Measurements from ENCODE around the gene HOXC6. TPM values are rescaled to one million over a fixed set of nuclear protein-coding genes. Genes with fewer than 3 reads are reported as not detected.

The HOXC6 gene
- polyA plus RNA-seq, 3 donors, result 0.56 to 3.1 (median 0.95) TPM

DNA sequence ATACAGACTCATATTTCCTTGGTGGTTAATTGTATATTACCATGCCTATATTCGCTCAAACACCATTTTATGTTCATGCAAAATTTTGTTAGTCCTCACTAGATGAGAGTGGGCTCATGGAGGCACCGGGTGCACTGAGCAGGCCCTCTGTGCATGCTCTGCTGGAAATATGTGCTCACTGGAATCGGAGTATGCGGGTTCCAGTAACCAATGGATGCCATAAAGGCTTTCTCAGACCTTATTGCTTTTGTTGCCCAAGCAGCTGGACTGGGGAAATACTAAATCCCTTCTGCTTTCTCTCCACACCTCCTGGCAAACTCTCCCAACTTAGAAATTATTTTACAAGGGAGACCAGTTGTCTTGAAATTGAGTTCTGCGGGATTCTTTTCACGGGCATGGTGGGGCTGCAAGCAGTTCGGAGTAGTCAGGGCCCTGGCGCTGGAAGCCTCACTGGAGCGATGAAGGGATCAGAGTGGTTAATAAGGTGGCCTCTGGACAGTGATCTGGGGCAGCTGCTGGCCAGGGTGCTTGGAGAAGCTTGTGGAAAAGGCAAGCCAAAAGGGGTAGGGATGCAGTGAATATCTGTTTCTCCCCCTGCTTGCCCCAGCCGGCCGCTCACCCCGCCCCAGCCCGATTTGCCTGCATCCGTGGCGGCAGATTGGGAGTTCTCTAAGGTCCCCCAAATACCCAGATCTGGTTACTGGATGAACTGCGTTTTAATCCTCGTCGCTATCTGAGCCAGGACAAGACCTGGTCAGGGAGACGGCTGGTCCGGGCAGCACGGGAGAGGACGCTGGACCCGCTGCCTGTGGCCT is 7.4 kb upstream of the HOXC6 start:
- no peak overlapping the region for H3K27ac ChIP-seq (ENCODE audit: low read depth, low read length)
- WGBS, 3 donors, result 40 to 63% (median 57%) methylated on average over 23 of the region's 23 CpGs

DNA sequence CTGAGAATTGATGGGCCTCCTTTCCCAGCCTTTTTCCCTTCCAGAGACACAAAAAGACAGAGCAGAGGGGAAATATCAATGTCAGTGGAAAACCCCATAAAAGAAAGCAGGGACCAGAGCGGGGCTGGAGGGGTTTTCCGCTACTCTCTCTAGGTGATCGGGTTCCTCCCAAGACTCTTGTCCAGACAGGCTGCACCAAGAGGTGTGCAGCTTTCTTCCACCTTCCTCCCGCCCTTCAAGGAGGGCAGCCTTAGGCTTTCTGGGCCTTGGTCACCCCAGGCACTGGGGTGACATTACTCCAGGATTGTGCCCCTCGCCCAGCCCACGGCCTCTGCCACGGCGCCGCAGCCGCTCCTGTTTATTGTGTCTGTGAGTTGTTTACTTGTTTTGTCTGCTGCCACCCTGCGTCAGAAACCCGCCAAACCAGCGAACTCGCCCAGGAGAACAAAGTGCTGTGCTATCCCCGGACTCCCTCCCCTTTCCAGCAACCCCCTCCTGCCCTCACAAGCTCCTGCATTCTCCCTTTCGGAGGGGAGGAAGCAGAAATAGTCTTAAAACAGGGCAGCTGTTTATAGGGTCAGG is 6.7 kb upstream of the HOXC6 start:
- no peak overlapping the region for H3K27ac ChIP-seq (ENCODE audit: low read depth, low read length)
- WGBS, 3 donors, result 23 to 48% (median 43%) methylated on average over 16 of the region's 16 CpGs

GRCh38 chr12:54022960-54023884 is 5.0 kb upstream of the HOXC6 start:
- H3K27ac ChIP-seq (ENCODE audit: low read depth, low read length), result no peak overlapping the region
- 40 to 56% (median 54%) methylated on average over 8 of the region's 8 CpGs for WGBS, 3 donors

- WGBS, 3 donors, result 20 to 54% (median 44%) methylated on average over 17 of the region's 17 CpGs
- H3K27ac ChIP-seq (ENCODE audit: low read depth, low read length), result no peak overlapping the region
These were observed 4.1 kb upstream of the HOXC6 start for GRCh38 chr12:54024127-54024526.

DNA sequence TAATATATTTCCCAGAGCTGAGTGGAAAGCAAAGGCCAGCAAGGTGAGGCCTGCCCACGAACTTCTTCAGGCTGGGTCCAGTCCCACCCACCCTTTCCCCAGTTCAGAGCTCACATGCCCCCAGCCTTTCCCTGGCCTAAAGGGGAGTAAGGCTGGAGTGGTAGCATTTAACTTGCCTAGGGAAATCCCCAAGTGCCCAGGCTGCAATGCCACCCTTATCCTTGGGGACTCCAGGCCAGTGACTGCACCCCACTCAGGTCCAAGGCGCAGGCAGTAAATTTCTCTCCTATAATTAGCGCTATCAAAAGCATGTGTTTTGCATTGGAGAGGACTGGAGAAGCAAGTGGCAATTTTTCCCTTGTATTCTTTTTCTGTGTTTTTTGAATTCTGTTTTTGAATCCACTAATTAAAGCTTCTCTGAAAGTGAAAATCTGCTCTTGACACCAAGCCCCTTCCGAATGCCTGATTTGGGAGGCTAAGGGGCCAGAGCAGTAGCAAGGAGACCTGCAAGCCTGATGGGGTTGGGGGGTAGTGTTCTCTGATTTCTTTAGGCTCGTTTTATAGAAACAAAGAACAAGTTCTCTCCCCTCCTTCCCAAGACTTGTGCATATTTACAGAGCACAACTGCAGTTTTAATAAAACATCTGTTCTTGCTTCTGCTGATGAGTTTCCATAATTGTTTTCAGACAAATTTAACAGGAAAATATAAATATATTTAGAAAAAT is 3.5 kb upstream of the HOXC6 start:
- WGBS, 3 donors, result 34 to 67% (median 58%) methylated on average over 5 of the region's 5 CpGs
- no peak overlapping the region for H3K27ac ChIP-seq (ENCODE audit: low read depth, low read length)

DNA sequence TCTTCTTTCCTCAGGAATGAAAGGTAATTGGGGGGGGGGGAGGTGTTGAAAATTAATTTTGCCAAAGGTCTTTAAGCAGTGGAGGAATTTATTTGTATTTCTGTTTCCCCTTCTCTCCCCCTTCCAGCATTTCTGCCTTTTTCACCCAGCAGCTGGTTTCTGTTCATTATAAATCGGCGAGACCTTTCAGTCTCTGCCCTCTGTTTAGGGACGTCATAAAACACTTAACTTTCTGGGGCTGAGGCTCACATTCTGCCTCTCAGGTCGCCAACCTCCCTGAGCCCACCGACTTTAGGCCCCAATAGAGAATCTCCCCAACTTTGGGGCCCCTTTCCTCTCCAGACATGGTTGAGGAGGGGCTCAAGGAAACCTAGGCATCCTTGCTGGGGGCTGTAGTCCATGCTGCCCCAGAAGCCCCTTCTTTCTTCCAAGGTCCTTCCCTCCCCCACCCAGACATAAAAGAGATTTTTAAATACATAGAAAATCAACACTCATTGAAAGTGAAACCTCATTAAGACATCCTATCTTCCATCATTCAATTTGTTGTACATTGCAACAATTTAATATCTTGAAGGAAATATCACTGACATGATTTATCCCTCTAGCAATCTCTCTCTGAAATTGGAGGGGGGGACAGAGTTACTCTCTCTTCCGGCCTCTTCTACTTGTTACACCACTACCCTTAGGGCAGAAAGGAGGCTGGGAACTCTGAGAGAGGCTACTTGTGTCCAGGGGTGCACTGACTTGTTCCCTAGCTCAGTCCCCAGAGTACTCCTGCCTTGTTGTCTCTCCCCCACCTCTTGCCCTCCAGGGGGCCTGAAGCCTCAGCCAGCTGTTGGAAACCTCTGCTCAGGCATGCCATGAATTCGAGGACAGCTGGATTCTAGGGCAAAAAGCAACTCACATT is 2.5 kb upstream of the HOXC6 start:
- 17 to 43% (median 37%) methylated on average over 7 of the region's 7 CpGs for WGBS, 3 donors
- no peak overlapping the region for H3K27ac ChIP-seq (ENCODE audit: low read depth, low read length)

DNA sequence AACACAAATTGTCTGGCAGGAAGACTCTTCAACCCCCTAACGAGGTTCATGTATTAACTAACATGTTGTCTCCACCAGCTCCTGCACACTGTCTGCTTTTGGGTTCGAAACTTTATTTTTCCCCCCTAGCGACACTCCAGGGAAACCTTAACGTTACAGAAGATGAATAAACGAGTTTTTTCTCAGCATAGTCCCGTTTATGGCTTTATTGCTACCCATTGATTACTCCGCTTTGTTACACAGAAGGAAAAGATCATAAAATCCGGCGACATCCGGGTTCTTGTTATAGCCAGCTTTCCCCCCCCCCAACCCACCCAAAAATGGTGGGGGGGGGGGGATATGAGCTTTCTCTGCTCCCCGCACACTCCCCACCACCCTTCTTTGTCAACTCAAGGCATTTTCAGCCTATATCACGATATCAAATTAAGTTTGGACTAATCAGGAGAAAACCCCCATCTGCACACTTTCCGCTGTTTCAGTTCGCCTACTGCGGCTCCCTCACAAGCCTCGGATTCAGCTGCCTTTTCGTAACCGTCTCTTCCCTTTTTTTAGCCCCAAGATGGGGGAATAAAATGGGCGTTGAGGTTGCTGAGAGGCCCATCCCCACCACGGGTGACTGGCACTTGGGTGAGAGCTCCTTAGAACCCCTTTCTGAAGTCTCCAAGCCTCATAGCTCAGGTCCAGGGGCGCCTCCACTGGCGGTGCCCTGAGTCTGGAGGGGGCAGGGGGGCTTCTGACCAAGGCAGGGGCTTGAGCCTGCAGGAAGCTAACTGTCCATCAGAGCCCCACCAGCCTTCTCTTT is 1.4 kb upstream of the HOXC6 start:
- no peak overlapping the region for H3K27ac ChIP-seq (ENCODE audit: low read depth, low read length)
- WGBS, 3 donors, result 18 to 31% (median 28%) methylated on average over 22 of the region's 22 CpGs

DNA sequence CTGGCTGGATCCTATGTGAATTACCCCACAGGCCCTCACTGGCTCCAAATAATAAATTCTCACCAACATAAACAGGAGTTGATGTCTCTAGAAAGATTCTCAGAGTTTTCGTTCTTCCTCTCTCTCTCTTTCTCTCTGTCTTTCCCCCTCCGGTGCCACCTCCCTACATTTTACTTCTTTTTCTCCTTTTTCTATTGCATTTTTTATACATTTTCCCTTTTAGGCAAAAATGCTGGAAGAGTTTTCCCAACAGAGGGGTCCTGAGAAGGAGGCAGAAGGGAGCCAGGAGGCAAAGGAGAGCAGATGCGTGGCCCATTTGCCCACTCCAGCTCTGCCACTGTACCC is 826 bp upstream of the HOXC6 start:
- H3K27ac ChIP-seq (ENCODE audit: low read depth, low read length), result no peak overlapping the region
- WGBS, 3 donors, result 37 to 61% (median 58%) methylated on average over 3 of the region's 3 CpGs

GRCh38 chr12:54029529-54030441 is 1.5 kb downstream of the HOXC6 start:
- 17 to 40% (median 35%) methylated on average over 53 of the region's 53 CpGs for WGBS, 3 donors

DNA sequence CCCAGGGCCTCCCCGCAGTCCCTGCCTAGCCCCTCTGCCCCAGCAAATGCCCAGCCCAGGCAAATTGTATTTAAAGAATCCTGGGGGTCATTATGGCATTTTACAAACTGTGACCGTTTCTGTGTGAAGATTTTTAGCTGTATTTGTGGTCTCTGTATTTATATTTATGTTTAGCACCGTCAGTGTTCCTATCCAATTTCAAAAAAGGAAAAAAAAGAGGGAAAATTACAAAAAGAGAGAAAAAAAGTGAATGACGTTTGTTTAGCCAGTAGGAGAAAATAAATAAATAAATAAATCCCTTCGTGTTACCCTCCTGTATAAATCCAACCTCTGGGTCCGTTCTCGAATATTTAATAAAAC is 2.2 kb downstream of the HOXC6 start:
- H3K27ac ChIP-seq (ENCODE audit: low read depth, low read length), result no peak overlapping the region
- 42 to 47% (median 44%) methylated on average over 7 of the region's 7 CpGs for WGBS, 3 donors

More at GRCh38 chr12:54029529-54030441, 1.5 kb downstream of the HOXC6 start:
- no peak overlapping the region for H3K27ac ChIP-seq (ENCODE audit: low read depth, low read length)

DNA sequence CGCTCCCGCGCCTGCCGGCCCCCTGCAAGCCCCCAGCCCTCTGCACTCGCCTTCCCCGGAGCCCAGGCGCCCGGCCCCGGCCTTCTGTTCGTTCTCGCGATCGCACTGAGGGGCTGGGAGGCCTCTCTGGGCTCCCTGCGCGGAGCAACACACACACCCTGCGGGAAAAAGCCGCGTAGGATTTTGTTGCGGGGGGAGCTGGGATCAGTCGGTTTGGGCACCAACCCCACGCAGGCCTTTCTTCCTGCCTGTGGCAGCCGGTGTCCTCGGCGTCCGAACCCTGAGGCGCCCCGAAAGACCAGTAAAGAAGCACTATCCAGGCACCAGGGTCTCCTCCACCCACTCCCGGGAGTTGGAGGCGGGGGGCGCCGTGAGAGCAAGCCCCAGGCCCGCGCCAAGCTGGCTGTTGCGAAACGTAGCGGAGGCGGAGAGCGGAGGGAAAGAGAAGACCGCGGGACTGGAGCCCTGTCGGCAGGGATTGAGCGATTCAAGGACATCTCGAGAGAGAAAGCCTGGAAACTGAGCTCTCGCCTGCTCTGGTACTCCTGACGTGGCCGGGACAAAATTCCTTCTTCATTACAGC is 2.7 kb downstream of the HOXC6 start:
- 8 to 18% (median 17%) methylated on average over 46 of the region's 46 CpGs for WGBS, 3 donors
- no peak overlapping the region for H3K27ac ChIP-seq (ENCODE audit: low read depth, low read length)

- 22 to 50% (median 45%) methylated on average over 16 of the region's 16 CpGs for WGBS, 3 donors
- H3K27ac ChIP-seq (ENCODE audit: low read depth, low read length), result no peak overlapping the region
These were observed 3.2 kb downstream of the HOXC6 start for GRCh38 chr12:54031480-54031879.

GRCh38 chr12:54032086-54032619 is 3.9 kb downstream of the HOXC6 start:
- 40 to 43% (median 42%) methylated on average over 6 of the region's 6 CpGs for WGBS, 3 donors

GRCh38 chr12:54032627-54033100 is 4.4 kb downstream of the HOXC6 start, which contains the start of gene HOXC5:
HOXC5 (plus strand) TSS chr12:54033050; CDS start chr12:54033123, 73 bp downstream.
- 2 to 3% (median 3%) methylated on average over 12 of the region's 12 CpGs for WGBS, 3 donors
- H3K27ac ChIP-seq (ENCODE audit: low read depth, low read length), result no peak within 1 kb of the TSS

More at GRCh38 chr12:54032086-54032619, 3.9 kb downstream of the HOXC6 start:
- H3K27ac ChIP-seq (ENCODE audit: low read depth, low read length), result no peak overlapping the region
